Effector memory CD4-positive, alpha-beta T cell (primary cell): ENCODE measurements around the gene FBLN5.

Source experiments
- DNase-seq, 3 donors: peaks; one replicate each; pipeline ENCODE4 v3.0.0-alpha.2; 2020
- H3K27ac ChIP-seq: 2 replicates; pipeline ENCODE4 v1.7.0; 2013; ENCODE audit warnings: mild to moderate bottlenecking, low read length, moderate library complexity; ENCODE audit not compliant: insufficient read depth, poor library complexity, severe bottlenecking
- H3K27me3 ChIP-seq: replicated peaks from 2 replicates; pipeline ENCODE4 v1.7.0; 2013; ENCODE audit warnings: mild to moderate bottlenecking, low read length; ENCODE audit not compliant: insufficient read depth, control insufficient read depth, poor library complexity, severe bottlenecking
- H3K36me3 ChIP-seq: 2 replicates; pipeline ENCODE4 v1.7.0; 2013; ENCODE audit warnings: mild to moderate bottlenecking, low read length, moderate library complexity; ENCODE audit not compliant: control insufficient read depth, insufficient read depth
- H3K4me1 ChIP-seq: 2 replicates; pipeline ENCODE4 v1.7.0; 2013; ENCODE audit warnings: low read length, mild to moderate bottlenecking; ENCODE audit not compliant: control insufficient read depth, insufficient read depth, poor library complexity, severe bottlenecking
- H3K4me3 ChIP-seq: 2 replicates; pipeline ENCODE4 v1.7.0; 2013; ENCODE audit warnings: low read length, low read depth, mild to moderate bottlenecking; ENCODE audit not compliant: insufficient read depth, poor library complexity, severe bottlenecking
- H3K9me3 ChIP-seq: 2 replicates; pipeline ENCODE4 v1.7.0; 2013; ENCODE audit warnings: mild to moderate bottlenecking, low read length, moderate library complexity; ENCODE audit not compliant: control insufficient read depth
- total RNA-seq, 3 donors: gene quantifications; one replicate each; lab custom pipeline; 2026; lab: John Stamatoyannopoulos, UW

Gene FBLN5, protein sequence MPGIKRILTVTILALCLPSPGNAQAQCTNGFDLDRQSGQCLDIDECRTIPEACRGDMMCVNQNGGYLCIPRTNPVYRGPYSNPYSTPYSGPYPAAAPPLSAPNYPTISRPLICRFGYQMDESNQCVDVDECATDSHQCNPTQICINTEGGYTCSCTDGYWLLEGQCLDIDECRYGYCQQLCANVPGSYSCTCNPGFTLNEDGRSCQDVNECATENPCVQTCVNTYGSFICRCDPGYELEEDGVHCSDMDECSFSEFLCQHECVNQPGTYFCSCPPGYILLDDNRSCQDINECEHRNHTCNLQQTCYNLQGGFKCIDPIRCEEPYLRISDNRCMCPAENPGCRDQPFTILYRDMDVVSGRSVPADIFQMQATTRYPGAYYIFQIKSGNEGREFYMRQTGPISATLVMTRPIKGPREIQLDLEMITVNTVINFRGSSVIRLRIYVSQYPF
- total RNA-seq = 6.2 to 10.9 (median 7.0) reads per million in 3 donors

DNA sequence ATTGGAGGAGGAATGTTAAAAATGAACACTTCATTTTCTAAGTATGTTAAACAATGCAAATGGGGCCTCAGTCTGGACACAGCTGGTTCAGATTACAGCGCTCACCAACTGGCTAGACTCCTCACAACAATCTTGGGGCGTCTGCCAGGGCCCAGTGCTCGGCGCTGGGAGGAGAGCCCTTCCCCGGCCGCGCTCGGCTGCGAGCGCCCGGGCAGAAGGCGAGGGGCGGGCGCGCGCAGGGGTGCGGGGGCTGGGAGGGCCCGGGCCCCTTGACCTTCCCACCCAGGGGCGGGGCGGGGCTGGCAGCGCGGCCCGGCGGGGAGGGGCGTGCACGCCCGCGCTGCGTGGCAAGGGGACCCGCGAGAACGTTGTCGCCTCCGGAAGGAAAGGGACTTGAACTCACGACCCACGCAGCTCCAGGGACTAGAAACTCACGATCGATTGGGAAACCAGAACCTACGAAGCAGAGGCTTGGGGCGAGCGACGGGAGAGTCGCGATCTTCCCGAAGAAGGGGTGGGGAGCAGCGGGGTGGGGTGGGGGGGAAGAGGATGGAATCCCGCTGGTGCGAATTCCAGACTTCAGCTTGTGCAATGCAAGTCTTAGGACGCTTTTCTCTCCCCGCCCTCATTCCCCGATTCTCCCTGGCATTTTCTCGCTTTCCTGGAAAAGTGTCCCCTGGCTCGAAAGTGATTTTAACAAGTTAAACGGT, at the start of gene FBLN5:
Gene FBLN5, minus strand, starts transcription at position 220 of the 710 bp plus-strand sequence. CDS start 465 bp downstream, outside the sequence.
- peak within 1 kb of the TSS; percentile 55 for H3K4me3 ChIP-seq
- no peaks in the 10 kb centered on the region for H3K9me3 ChIP-seq
- H3K36me3 ChIP-seq = no peaks in the 10 kb centered on the region
- H3K27me3 ChIP-seq = peaks cover 4% of the 10 kb centered on the region
- H3K4me1 ChIP-seq = peaks cover 6% of the 10 kb centered on the region
- DNase-seq = no peak
- H3K27ac ChIP-seq = no peak within 1 kb of the TSS

DNA sequence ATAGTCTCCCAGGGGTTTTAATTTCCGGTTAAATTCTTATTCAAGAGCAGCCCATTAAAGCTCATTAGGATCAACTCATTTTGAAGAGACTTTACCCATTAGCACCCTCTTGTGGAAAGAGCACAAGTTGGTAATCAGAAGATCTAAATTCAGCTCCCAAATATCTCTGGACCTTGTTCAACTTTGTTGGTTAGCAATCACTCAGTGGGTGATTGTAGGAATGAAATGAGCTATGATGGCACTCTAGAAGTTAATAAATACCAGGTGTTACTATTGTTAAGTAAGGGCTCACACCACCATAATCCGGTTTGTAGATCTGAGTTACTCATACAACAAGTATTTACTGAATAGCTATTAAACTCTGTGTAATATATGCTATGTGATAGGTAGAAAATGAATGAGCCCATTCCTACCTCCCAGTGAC, 49.5 kb upstream of the FBLN5 start:
- Histone ChIP-seq H3K4me1 (peaks cover 23% of the 10 kb centered on the region), H3K4me3 (no peak overlapping the region), H3K9me3 (no peaks in the 10 kb centered on the region), H3K36me3 (peaks cover 20% of the 10 kb centered on the region), H3K27me3 (no peaks in the 10 kb centered on the region), H3K27ac (no peak overlapping the region)
- DNase-seq = no peak

DNA sequence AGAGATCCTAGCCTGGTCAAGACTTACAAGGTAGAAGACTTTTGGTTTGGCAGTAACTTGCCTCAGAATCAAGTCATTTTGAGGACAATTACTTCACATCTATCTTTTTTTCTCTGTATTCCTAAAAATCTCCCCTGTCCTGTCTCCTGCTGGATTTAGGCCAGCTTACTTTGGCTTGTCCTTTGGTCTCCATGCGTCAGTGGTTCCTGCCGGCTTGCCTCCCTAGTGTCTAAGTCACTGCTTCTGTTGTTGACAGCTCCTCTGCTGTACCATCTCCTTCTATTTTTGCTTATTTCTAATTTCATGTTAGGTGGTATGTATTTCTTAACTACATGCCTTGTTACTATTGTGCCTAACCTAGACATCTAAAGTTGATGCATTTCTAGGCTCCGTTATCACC, 39.7 kb upstream of the FBLN5 start:
- H3K4me1 ChIP-seq = no peaks in the 10 kb centered on the region
- no peak overlapping the region for H3K4me3 ChIP-seq
- no peaks in the 10 kb centered on the region for H3K27me3 ChIP-seq
- H3K36me3 ChIP-seq = peaks cover 43% of the 10 kb centered on the region
- DNase-seq = no peak
- H3K9me3 ChIP-seq = no peaks in the 10 kb centered on the region
- H3K27ac ChIP-seq = no peak overlapping the region

DNA sequence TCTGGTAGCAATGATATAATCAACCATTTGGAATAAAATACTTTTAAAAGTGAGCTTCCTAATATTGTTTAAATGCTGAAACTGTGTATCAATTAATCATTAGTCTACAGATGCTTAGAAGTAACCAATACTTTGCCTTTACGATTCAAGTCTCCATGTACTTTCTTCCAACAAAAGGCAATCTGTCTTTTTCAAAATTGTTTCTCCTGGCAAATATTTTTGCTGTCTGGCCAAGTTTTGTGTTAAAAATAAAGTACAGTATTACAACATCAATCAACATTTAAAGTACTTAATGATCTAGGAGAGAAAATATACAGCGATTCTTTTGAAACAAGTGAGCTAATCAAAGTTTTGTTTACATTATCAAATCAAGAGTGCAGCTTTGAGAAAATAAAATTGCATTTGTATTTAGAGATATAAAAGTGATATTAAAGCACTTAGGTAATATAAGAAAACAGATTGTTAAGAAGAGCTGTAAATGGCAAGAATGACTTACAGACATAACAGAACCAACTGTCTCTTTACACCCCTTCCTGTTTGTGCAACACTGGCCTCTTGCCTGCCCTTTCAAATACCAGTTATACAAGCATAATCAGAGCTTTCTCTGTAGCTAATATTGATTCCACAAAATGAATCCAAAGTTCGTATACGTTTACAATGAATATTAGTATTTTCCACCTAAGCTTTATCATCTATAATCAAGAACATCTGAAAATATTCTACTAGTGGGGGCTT, 38.2 kb upstream of the FBLN5 start:
- Histone ChIP-seq H3K9me3 (no peaks in the 10 kb centered on the region), H3K4me1 (no peaks in the 10 kb centered on the region), H3K36me3 (peaks cover 36% of the 10 kb centered on the region), H3K27me3 (no peaks in the 10 kb centered on the region), H3K4me3 (no peak overlapping the region), H3K27ac (no peak overlapping the region)
- no peak for DNase-seq

DNA sequence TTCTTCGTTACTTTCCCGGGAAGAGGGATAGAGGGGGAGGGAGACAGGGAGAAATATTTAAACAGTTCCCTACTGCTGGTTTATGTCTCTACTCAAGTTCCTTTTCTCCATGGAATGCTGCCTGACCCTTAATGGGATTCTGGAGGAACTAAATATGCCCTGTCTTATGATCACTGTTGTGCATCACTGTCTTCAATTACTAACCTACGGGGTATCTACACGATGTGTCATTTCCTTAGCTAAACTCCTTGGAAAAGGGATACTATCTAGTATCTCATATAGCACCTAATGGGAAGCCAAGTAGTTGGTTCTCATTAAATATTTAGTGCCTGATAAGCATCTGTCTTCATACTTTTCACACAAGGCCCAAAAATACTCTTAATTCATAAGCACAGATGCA, 37.5 kb upstream of the FBLN5 start:
- H3K27me3 ChIP-seq = no peaks in the 10 kb centered on the region
- H3K4me1 ChIP-seq = no peaks in the 10 kb centered on the region
- no peak for DNase-seq
- no peak overlapping the region for H3K27ac ChIP-seq
- no peak overlapping the region for H3K4me3 ChIP-seq
- no peaks in the 10 kb centered on the region for H3K9me3 ChIP-seq
- peaks cover 33% of the 10 kb centered on the region for H3K36me3 ChIP-seq

DNA sequence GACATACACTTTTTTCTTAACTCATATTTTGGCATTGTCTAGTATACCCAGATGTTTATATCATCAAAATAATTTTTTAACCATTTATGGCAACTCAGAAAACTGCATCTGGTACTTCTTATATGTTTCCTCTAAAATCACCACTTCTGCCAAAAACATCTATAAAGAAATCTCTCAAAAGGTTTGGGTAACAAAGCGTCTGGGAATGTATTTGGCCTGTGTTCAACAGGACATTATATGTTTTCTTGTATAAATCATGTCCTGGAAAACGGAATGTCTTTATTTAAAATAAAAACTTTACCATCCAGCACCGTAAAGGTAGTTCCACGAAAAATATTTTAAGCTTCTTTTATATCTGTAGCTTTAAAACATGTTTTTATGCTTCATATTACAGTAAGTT, 36.1 kb upstream of the FBLN5 start:
- H3K4me1 ChIP-seq = no peaks in the 10 kb centered on the region
- no peaks in the 10 kb centered on the region for H3K9me3 ChIP-seq
- H3K27ac ChIP-seq = no peak overlapping the region
- H3K36me3 ChIP-seq = peaks cover 29% of the 10 kb centered on the region
- DNase-seq = no peak
- H3K27me3 ChIP-seq = no peaks in the 10 kb centered on the region
- H3K4me3 ChIP-seq = no peak overlapping the region

DNA sequence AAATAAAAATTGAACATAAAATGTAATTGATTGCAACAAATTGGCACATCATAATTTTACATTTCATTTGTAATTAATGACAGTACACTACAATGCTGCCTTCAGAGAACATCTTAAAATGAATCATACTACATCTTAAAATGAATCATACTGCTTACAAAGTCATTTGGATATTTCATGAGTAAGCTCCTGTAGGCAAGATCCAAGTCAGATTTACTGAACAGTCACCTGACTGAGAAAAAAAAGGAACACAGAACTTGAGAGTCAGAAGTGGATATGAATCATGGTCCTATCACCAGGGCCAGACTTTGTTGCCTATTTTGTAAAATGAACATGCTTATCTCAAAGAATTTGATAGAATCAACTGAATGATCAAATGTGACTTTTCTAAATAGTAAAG, 32.7 kb upstream of the FBLN5 start:
- H3K27me3 ChIP-seq = no peaks in the 10 kb centered on the region
- H3K36me3 ChIP-seq = peaks cover 9% of the 10 kb centered on the region
- DNase-seq = no peak
- H3K4me3 ChIP-seq = no peak overlapping the region
- no peaks in the 10 kb centered on the region for H3K9me3 ChIP-seq
- no peak overlapping the region for H3K27ac ChIP-seq
- H3K4me1 ChIP-seq = no peaks in the 10 kb centered on the region

DNA sequence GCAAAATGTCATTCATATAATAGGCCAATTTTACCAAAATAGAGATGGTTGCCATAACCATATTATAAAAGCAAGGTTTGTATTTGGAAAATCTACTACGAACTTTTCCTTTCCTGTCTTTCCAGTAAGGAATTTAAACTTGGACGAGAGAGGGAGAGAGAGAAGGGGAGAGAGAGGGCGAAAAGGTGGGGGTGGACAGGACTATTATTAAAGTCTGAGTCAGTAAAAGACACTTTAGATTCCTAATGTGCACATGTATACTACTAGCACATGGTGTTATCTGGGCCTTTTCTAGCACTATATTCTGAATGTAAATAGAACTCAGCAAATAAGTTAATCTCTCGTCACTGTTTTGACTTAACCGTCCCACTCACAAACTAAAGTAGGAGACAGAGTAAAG, 30.4 kb upstream of the FBLN5 start:
- Histone ChIP-seq H3K27me3 (no peaks in the 10 kb centered on the region), H3K36me3 (peaks cover 7% of the 10 kb centered on the region), H3K4me3 (no peak overlapping the region), H3K27ac (no peak overlapping the region), H3K4me1 (no peaks in the 10 kb centered on the region), H3K9me3 (no peaks in the 10 kb centered on the region)
- no peak for DNase-seq

DNA sequence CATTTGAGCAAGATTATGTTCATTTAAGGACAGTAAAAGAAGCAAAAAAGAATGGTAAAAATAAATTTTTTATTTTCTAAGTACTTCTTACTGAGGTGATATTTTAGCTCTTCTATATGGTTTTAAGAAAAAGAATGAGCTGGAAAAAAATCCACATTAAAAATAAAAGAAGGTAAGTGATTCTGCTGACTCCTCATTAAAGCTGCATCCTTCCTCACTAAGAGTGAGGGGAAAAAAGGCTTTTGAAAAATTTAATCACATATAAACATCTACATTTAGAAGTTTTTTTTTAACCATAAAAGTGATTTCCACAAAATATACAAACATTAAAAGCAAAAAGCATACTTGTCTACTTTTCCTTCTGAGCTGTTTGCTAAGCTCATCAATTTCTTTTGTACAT, 28.3 kb upstream of the FBLN5 start:
- no peaks in the 10 kb centered on the region for H3K9me3 ChIP-seq
- H3K36me3 ChIP-seq = peaks cover 20% of the 10 kb centered on the region
- DNase-seq = no peak
- H3K27me3 ChIP-seq = no peaks in the 10 kb centered on the region
- no peaks in the 10 kb centered on the region for H3K4me1 ChIP-seq
- no peak overlapping the region for H3K4me3 ChIP-seq
- no peak overlapping the region for H3K27ac ChIP-seq
